Activated T-helper 17 cell treated with anti-CD3 and anti-CD28 coated beads, Interleukin-2, amount 50 U/mL, for 72 hours (primary cell): ENCODE measurements around the gene FAM204A. TPM values are rescaled to one million over a fixed set of nuclear protein-coding genes. Genes with fewer than 3 reads are reported as not detected.

ENCODE experiments used
- ATAC-seq: fragments of 150-1000 bp; cut with Tn5 transposase; replicated peaks from 2 replicates; pipeline ENCODE4 v1.10.0; 2021; ENCODE audit warnings: mild to moderate bottlenecking, moderate library complexity
- H3K27ac Mint-ChIP-seq: one replicate; pipeline ENCODE4 v1.8.0; 2022; ENCODE audit warnings: mixed read lengths
- H3K27me3 Mint-ChIP-seq: one replicate; pipeline ENCODE4 v1.8.0; 2022; ENCODE audit warnings: mixed read lengths
- H3K36me3 Mint-ChIP-seq: one replicate; pipeline ENCODE4 v1.8.0; 2022; ENCODE audit warnings: low read depth, mild to moderate bottlenecking, mixed read lengths
- H3K4me1 Mint-ChIP-seq: one replicate; pipeline ENCODE4 v1.8.0; 2022; ENCODE audit warnings: mixed read lengths
- H3K4me3 Mint-ChIP-seq: one replicate; pipeline ENCODE4 v1.8.0; 2022; ENCODE audit warnings: mild to moderate bottlenecking, mixed read lengths
- H3K9me3 Mint-ChIP-seq: one replicate; pipeline ENCODE4 v1.8.0; 2022; ENCODE audit warnings: mixed read lengths
- total RNA-seq, 2 donors: library from RNA; stranded (reverse); gene quantifications; one replicate each; pipeline ENCODE4 v1.2.3, GENCODE V29; 2022

The FAM204A gene
- total RNA-seq, 2 donors from 2014 or later, result 41.8 to 56.4 TPM

DNA sequence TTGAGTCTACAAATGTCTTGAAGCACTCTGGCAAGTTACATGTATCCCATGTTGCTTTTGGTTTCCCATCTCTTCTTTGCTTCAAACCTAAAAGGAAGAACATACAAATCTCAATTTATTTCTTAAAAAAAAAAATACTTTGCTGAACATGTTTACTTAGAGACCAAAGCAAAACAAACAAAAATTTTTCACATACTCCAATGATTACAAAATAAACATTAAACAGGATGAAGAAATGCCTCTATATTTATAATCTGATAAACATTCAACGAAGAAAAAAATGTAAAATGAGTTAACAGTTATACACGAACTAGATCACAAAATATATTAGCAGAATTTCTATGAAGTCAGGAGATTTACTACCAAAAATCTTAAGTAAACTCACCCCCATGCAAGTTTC is 31.3 kb downstream of the FAM204A start:
- Mint-ChIP-seq H3K27me3 (no peaks in the 10 kb centered on the region), H3K4me3 (no peak overlapping the region), H3K36me3 (peaks cover 86% of the 10 kb centered on the region), H3K27ac (no peak overlapping the region), H3K9me3 (no peaks in the 10 kb centered on the region), H3K4me1 (no peaks in the 10 kb centered on the region)
- no peak for ATAC-seq

DNA sequence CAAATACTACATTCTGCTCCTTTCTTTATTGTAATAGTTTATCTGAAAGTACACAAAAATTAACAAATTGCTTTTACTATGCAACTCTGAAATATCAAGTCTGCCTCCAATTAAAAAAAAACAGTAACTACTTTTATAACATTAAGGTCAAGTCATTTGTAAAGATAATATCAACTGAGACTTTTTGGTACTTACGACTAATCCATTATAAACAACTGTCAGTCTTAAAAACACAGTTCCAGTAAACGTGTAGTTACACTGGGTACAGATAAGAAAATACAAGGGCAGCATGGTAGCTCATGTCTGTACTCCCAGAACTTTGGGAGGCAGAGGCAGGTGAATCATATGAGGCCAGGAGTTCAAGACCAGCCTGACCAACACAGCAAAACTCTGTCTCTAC is 32.2 kb downstream of the FAM204A start:
- Mint-ChIP-seq H3K4me3 (no peak overlapping the region), H3K9me3 (no peaks in the 10 kb centered on the region), H3K27ac (no peak overlapping the region), H3K36me3 (peaks cover 89% of the 10 kb centered on the region), H3K27me3 (no peaks in the 10 kb centered on the region), H3K4me1 (no peaks in the 10 kb centered on the region)
- no peak for ATAC-seq

DNA sequence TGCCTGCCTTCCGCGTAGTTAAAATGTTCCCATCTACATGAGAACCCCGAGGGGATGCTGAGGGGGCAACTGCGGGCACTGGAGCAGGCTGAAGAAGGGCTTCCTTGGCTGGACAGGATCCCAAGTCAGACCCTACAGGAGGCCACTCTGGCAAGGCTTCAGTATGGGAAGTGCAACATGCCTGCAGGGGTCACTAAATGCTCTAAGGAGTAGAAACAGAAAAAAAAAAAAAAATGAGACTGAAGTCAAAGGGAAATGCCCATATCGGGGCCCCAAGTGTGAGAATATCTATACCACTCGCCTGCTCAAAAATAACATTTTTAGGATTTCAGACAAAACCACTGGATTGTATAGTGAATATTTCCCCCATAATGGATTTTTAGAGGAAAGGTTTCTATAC is 33.5 kb downstream of the FAM204A start:
- H3K27me3 Mint-ChIP-seq, result no peaks in the 10 kb centered on the region
- H3K4me3 Mint-ChIP-seq, result no peak overlapping the region
- H3K4me1 Mint-ChIP-seq, result no peaks in the 10 kb centered on the region
- H3K9me3 Mint-ChIP-seq, result no peaks in the 10 kb centered on the region
- H3K36me3 Mint-ChIP-seq, result peaks cover 83% of the 10 kb centered on the region
- no peak for ATAC-seq
- H3K27ac Mint-ChIP-seq, result no peak overlapping the region

DNA sequence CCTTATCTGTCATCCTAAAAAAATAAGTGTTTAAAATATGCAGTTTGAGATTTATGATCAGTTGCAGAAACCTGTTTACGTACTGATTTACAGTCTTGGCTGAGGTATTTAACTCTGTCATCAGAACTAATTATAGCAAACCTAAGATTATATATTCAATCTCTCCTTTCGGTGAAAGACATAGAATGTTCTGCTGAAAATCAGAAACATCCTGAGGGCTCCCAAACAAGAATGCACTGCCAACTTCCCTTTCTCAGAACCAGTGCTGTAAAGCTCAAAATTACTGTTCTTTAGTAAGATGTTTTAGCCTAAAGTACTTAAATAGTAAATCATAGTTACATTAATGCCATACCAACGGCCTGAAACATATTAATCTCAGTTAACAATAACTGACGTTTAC is 34.3 kb downstream of the FAM204A start:
- Mint-ChIP-seq H3K9me3 (no peaks in the 10 kb centered on the region), H3K27ac (no peak overlapping the region)

DNA sequence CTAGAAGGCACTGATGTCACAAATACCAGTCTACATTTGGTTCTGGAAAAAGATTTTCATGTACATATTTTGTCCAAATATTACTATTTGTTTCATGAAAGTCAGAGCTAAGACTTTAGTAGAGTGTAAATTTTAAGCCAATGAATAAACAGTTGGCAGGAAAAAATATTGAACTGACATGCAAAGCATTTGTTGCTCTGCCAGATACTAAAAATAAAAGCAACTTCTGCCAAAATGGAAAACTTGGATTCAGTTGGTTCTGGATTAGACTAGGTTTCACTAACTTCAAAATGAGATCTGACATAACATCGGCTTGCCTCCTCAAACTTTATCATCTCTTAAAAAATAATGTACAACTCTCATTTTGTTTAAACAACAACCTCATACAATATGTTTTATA is 34.9 kb downstream of the FAM204A start:
- Mint-ChIP-seq H3K4me3 (no peak overlapping the region), H3K36me3 (peaks cover 74% of the 10 kb centered on the region), H3K4me1 (no peaks in the 10 kb centered on the region), H3K27me3 (no peaks in the 10 kb centered on the region), H3K9me3 (no peaks in the 10 kb centered on the region), H3K27ac (no peak overlapping the region)
- ATAC-seq, result no peak

More for the DNA sequence above, 34.3 kb downstream of the FAM204A start:
- ATAC-seq, result no peak
- Mint-ChIP-seq H3K36me3 (peaks cover 77% of the 10 kb centered on the region), H3K27me3 (no peaks in the 10 kb centered on the region), H3K4me1 (no peaks in the 10 kb centered on the region), H3K4me3 (no peak overlapping the region)

DNA sequence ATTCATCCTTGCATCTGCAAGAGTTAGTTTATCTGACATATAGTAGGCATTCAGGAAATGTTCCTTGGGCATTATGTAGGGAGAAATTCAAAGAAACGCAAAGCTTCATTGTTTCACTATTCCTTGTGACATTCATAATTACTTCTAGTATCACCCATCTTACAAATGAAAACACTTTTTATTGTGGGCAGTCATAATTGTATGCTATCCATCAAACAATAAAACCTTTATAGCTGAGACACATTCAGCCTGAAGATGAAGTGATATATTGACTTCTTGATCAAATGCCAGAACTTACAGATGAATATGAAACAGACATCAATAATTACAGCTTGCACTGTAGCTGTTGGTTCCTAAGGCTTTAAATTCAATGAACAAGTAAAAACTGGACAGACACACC is 36.4 kb downstream of the FAM204A start:
- ATAC-seq, result no peak

DNA sequence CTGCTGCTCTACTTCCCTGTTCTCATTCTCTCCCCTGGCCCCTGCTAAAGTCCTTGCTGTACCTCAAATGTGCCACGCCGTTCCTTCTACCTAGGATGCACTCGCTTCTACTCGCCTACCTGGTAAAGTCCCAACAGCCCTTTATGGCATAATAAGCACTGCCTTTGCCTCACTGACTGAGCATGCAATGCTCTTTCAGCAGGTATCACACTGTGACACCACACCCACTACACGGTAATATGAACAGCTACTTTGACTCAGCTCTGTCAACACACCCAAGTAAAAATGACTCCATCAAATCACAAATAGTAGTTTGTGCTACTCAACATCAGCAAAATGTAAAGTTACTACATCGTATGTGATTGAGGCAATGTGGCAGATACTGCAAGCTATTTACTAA is 37.6 kb downstream of the FAM204A start:
- peak overlapping the region; percentile 20 for H3K27ac Mint-ChIP-seq
- H3K4me3 Mint-ChIP-seq, result no peak overlapping the region
- H3K36me3 Mint-ChIP-seq, result peaks cover 47% of the 10 kb centered on the region
- H3K4me1 Mint-ChIP-seq, result no peaks in the 10 kb centered on the region
- ATAC-seq, result no peak
- H3K9me3 Mint-ChIP-seq, result no peaks in the 10 kb centered on the region
- H3K27me3 Mint-ChIP-seq, result no peaks in the 10 kb centered on the region

More for the DNA sequence above, 36.4 kb downstream of the FAM204A start:
- H3K36me3 Mint-ChIP-seq, result peaks cover 59% of the 10 kb centered on the region
- no peaks in the 10 kb centered on the region for H3K4me1 Mint-ChIP-seq
- no peaks in the 10 kb centered on the region for H3K9me3 Mint-ChIP-seq
- H3K27me3 Mint-ChIP-seq, result no peaks in the 10 kb centered on the region
- no peak overlapping the region for H3K27ac Mint-ChIP-seq
- H3K4me3 Mint-ChIP-seq, result no peak overlapping the region

DNA sequence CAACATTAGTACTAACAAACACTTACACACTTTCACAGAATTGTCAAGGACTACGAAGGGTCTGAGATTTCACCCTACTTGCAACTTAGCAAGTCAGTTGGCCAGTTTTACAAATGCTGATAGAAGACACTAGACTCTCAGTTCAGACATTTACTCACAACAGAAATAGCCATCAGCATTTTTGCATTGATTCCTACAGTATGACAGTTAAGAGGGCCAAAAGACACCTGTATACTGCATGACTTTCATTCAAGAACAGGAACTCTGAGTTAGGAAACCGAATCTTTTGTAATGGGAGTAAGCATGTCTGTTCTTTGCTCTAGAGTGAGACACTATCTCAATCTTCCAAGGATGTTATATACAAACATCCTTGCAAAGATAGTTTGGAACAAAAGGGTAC is 40.9 kb downstream of the FAM204A start:
- no peaks in the 10 kb centered on the region for H3K9me3 Mint-ChIP-seq
- H3K36me3 Mint-ChIP-seq, result peaks cover 15% of the 10 kb centered on the region
- ATAC-seq, result no peak
- H3K27ac Mint-ChIP-seq, result no peak overlapping the region
- no peaks in the 10 kb centered on the region for H3K4me1 Mint-ChIP-seq
- no peaks in the 10 kb centered on the region for H3K27me3 Mint-ChIP-seq
- H3K4me3 Mint-ChIP-seq, result no peak overlapping the region

DNA sequence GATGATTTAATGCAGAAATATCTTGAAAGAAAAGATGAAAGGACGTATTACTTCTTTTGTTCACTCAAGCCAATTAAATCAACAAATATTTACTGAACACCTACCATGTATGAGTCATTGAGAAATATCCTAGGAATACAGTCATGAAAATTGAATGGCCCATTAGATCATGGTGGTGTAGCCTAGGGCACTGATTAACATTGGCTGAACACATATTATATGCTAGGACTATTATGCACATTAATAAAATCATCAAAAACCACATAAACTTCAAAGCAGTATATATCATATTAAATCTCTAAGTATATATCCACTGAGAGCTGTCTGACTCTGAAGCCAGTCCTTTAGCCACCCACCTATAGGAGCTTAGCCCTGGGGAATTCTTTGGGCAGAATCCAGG is 41.8 kb downstream of the FAM204A start:
- no peak for ATAC-seq
- no peak overlapping the region for H3K27ac Mint-ChIP-seq
- no peak overlapping the region for H3K4me3 Mint-ChIP-seq
- H3K27me3 Mint-ChIP-seq, result no peaks in the 10 kb centered on the region
- no peaks in the 10 kb centered on the region for H3K4me1 Mint-ChIP-seq
- peaks cover 6% of the 10 kb centered on the region for H3K36me3 Mint-ChIP-seq
- H3K9me3 Mint-ChIP-seq, result no peaks in the 10 kb centered on the region

DNA sequence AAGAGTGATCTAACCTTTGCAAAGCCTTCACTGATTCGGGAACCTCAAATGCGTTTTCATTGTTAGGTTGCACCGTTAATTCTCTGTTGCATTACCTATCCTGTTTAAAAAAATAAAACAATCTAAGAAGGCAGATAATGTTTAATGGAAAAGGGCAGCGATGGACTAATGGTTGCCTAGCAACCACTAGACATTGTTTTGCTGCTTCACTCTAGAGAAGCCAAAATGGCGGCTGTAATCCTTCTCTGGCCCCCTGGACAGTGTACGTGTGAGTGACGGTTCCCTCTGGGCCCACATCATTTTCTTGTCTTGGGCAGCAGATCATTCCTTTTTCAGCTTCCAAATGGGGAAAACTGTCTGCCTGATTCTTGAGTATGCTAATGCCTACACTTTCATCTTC is 43.3 kb downstream of the FAM204A start:
- Mint-ChIP-seq H3K27ac (no peak overlapping the region), H3K4me3 (no peak overlapping the region), H3K9me3 (no peaks in the 10 kb centered on the region), H3K36me3 (no peaks in the 10 kb centered on the region), H3K27me3 (peaks cover 5% of the 10 kb centered on the region), H3K4me1 (no peaks in the 10 kb centered on the region)
- ATAC-seq, result no peak

DNA sequence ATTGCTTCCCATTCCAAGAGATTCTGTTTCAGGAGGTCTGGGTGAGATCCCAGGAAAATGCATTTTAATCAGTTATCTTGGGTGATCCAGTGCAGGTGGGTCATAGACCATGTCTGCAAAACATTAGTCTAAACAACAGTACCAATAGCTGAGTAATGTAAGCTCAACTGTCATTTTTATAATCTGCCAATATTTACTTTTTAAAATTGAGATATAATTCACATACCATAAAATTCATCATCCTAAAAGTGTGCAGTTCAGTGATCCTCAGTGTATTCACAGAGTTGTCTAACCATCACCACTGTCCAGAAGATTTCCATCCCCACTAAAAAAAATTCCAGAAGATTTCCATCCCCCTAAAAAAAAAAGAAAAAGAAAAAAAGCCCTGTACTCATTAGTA is 51.0 kb downstream of the FAM204A start:
- no peak for ATAC-seq
- no peaks in the 10 kb centered on the region for H3K36me3 Mint-ChIP-seq
- H3K27me3 Mint-ChIP-seq, result peaks cover 31% of the 10 kb centered on the region
- no peaks in the 10 kb centered on the region for H3K9me3 Mint-ChIP-seq
- no peak overlapping the region for H3K4me3 Mint-ChIP-seq
- H3K4me1 Mint-ChIP-seq, result no peaks in the 10 kb centered on the region
- no peak overlapping the region for H3K27ac Mint-ChIP-seq

DNA sequence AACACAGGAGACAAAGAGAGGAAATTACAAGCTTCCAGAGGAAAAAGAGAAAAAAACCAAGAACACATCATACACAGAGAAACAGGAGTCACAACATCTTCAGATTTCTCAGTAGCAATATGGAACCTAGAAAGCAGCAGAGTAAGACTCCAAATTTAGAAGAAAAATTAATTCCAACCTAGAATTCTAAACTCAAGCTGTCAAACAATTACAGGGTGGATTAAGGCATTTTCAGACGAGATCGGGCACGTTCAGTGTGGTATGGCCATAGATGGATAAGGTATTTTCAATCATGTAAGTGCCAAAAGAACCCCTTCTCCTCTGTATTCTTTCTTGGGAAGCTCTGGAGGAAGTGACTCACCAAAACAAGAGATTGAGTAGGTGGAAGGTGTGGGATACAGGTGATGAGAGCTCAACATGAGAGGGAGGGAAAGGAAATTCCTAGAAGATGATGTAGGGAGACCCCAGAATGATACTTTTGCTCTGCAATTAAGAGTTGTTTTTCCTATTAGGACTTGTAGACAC is 51.6 kb downstream of the FAM204A start:
- ATAC-seq, result no peak
- peaks cover 31% of the 10 kb centered on the region for H3K27me3 Mint-ChIP-seq
- no peaks in the 10 kb centered on the region for H3K4me1 Mint-ChIP-seq
- H3K9me3 Mint-ChIP-seq, result no peaks in the 10 kb centered on the region
- H3K4me3 Mint-ChIP-seq, result no peak overlapping the region
- no peak overlapping the region for H3K27ac Mint-ChIP-seq
- H3K36me3 Mint-ChIP-seq, result no peaks in the 10 kb centered on the region

DNA sequence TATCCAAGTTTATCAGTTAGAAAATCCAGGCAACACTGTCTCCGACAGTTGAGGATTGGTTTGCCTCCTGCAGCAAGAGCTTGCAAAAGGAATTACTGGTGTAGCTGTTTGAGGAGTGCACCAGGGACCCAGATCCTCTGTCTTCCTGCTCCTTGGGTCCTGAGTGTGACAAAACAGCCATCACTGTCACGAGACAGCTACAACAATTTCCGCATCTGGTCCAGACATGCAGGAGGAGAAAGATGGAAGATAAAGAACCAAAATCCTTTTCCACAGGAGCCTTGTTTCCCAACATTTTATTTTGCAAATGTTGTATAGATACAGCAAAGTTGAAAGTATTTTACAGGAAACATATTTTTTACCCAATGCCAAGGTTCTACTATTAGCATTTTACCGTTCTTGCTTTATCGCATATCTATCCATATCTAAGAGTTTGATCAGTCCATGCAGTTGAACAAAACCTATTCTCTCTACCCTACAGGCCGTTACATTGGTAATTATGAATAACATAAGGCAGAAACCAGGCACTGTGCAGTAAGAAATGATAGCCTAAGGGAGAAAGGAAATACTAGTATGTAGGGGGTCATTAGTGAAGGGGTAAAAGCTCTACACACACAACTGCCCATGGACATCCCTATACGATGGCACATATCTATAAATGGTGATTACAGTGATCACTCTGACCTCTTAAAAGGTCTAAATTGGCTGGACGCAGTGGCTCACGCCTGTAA is 54.9 kb downstream of the FAM204A start:
- no peak for ATAC-seq
- Mint-ChIP-seq H3K27me3 (peaks cover 25% of the 10 kb centered on the region), H3K4me3 (no peak overlapping the region), H3K27ac (no peak overlapping the region), H3K36me3 (no peaks in the 10 kb centered on the region), H3K4me1 (no peaks in the 10 kb centered on the region), H3K9me3 (no peaks in the 10 kb centered on the region)

DNA sequence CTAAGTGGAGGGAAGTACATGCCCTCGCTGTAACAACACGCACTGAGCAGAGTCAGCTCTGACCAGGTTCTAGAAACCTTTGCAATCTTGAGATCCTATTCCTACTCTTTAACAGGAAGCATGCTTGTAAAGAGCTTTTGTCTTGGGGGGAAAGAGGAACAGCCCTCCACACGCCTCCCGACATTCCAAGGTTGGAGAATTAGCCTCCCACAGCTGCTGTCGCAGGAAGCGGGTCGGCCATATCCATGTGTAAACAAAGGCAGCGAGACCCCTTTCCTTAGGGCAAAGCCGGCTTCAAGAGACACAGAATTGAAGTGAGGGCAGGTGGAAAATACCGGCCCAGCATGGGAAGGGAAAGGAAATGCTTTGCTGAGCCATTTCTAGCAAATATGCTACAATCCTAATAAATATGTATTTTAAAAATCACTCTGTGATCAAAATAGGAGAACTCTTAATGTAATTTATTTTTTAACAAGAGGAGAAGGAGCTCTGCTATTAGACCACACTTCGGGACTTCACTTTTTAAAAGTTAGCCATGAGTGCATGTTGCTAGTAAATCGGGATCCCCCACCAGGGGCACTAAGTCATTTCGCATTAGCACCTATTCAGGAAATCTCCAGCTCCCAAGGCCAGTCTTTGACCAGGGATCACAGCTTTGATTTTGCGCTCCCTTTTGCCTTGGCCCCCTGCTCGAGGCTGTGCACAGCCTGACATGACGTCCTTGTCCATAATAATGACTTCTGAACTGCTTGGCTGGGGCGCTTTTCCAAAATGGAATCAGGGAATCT is 55.9 kb downstream of the FAM204A start:
- no peak overlapping the region for H3K27ac Mint-ChIP-seq
- H3K4me1 Mint-ChIP-seq, result no peaks in the 10 kb centered on the region
- no peaks in the 10 kb centered on the region for H3K36me3 Mint-ChIP-seq
- H3K4me3 Mint-ChIP-seq, result no peak overlapping the region
- ATAC-seq, result no peak
- H3K27me3 Mint-ChIP-seq, result peaks cover 21% of the 10 kb centered on the region
- no peaks in the 10 kb centered on the region for H3K9me3 Mint-ChIP-seq

DNA sequence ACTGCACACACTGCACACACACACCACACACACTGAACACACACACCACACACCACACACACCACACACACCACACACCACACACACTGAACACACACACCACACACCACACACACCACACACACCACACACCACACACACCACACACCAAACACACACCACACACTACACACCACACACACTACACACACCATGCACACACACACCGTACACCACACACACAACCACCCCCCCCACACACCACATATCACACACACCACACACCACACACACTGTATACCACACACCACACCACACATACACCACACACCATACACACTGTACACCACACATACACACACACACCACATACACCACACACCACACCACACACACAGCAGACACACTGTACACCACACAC is 59.5 kb downstream of the FAM204A start:
- Mint-ChIP-seq H3K4me3 (no peak overlapping the region), H3K27me3 (peaks cover 25% of the 10 kb centered on the region), H3K9me3 (no peaks in the 10 kb centered on the region), H3K4me1 (no peaks in the 10 kb centered on the region), H3K36me3 (no peaks in the 10 kb centered on the region), H3K27ac (no peak overlapping the region)
- ATAC-seq, result no peak
